Nephron progenitor cell (in vitro differentiated cells): ENCODE data around the gene GLYAT.

Source experiments
- DNase-seq: peaks from one replicate; pipeline ENCODE4 v3.0.0; 2021
- H3K27ac Mint-ChIP-seq: 2 replicates; pipeline ENCODE4 v1.8.0; 2021; ENCODE audit warnings: mild to moderate bottlenecking, moderate library complexity, mixed read lengths
- H3K27me3 Mint-ChIP-seq: 2 replicates; pipeline ENCODE4 v1.8.0; 2021; ENCODE audit warnings: mild to moderate bottlenecking, low read depth, mixed read lengths; ENCODE audit not compliant: poor library complexity
- H3K36me3 Mint-ChIP-seq: 2 replicates; pipeline ENCODE4 v1.8.0; 2021; ENCODE audit warnings: low read depth, mixed read lengths
- H3K4me1 Mint-ChIP-seq: 2 replicates; pipeline ENCODE4 v1.8.0; 2021; ENCODE audit warnings: mixed read lengths
- H3K4me3 Mint-ChIP-seq: 2 replicates; pipeline ENCODE4 v1.8.0; 2021; ENCODE audit warnings: mild to moderate bottlenecking, moderate library complexity, mixed read lengths
- H3K9me3 Mint-ChIP-seq: 2 replicates; pipeline ENCODE4 v1.8.0; 2021; ENCODE audit warnings: mild to moderate bottlenecking, moderate library complexity, mixed read lengths
- TF ChIP-seq, protein P1 (sequence below): fragments of 200-600 bp; sonication (generic); IDR thresholded peaks from 2 replicates; pipeline ENCODE4 v1.5.0; 2021; ENCODE audit warnings: antibody characterized with exemption

The GLYAT gene

DNA sequence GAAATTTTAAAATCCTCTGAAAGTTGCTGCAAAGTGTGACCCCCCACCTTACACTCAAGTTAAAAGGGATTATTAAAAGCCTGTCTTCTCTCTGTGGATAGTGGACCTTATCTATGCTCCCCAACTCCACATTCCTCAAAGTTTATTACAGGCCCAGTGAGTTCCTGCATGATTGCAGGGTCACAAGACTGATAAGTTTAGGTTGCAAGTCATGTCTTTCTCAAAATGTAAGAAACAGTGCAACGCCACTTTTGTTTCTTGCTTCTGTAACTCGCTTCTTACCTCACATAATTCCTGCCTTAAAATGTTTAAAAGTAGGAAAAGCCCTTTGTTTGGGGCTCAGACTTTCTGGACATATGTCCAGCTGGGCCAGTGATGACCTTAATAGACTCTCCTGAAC lies 38.4 kb upstream of the GLYAT start:
- TF ChIP-seq, protein P1, sequence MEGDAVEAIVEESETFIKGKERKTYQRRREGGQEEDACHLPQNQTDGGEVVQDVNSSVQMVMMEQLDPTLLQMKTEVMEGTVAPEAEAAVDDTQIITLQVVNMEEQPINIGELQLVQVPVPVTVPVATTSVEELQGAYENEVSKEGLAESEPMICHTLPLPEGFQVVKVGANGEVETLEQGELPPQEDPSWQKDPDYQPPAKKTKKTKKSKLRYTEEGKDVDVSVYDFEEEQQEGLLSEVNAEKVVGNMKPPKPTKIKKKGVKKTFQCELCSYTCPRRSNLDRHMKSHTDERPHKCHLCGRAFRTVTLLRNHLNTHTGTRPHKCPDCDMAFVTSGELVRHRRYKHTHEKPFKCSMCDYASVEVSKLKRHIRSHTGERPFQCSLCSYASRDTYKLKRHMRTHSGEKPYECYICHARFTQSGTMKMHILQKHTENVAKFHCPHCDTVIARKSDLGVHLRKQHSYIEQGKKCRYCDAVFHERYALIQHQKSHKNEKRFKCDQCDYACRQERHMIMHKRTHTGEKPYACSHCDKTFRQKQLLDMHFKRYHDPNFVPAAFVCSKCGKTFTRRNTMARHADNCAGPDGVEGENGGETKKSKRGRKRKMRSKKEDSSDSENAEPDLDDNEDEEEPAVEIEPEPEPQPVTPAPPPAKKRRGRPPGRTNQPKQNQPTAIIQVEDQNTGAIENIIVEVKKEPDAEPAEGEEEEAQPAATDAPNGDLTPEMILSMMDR: no peak
- Mint-ChIP-seq H3K9me3 (peaks cover 47% of the 10 kb centered on the region), H3K27ac (no peak overlapping the region), H3K4me3 (no peak overlapping the region), H3K27me3 (no peaks in the 10 kb centered on the region), H3K36me3 (no peaks in the 10 kb centered on the region), H3K4me1 (no peaks in the 10 kb centered on the region)
- no peak for DNase-seq

DNA sequence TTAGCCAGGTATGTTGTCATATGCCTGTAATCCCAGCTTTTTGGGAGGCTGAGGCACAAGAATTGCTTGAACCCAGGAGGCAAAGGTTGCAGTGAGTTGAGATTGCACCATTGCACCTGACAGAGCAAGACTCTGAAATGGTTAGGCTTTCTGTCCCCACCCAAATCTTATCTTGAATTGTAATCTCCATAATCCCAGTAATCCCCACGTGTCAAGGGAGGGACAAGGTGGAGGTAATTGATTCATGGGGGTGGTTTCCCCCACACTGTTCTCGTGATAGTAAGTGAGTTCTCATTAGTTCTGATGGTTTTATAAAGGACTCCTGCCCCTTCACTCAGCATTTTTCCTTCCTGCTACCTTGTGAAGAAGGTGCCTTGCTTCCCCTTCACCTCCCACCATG lies 37.6 kb upstream of the GLYAT start:
- no peak for DNase-seq
- no peak overlapping the region for H3K27ac Mint-ChIP-seq
- peaks cover 44% of the 10 kb centered on the region for H3K9me3 Mint-ChIP-seq
- TF ChIP-seq, protein P1: no peak
- H3K4me3 Mint-ChIP-seq: no peak overlapping the region
- H3K36me3 Mint-ChIP-seq: no peaks in the 10 kb centered on the region
- no peaks in the 10 kb centered on the region for H3K27me3 Mint-ChIP-seq
- H3K4me1 Mint-ChIP-seq: no peaks in the 10 kb centered on the region

- no peak overlapping the region for H3K27ac Mint-ChIP-seq
- TF ChIP-seq, protein P1: no peak
- peaks cover 45% of the 10 kb centered on the region for H3K9me3 Mint-ChIP-seq
- DNase-seq: no peak
- no peaks in the 10 kb centered on the region for H3K27me3 Mint-ChIP-seq
- no peaks in the 10 kb centered on the region for H3K4me1 Mint-ChIP-seq
- H3K36me3 Mint-ChIP-seq: no peaks in the 10 kb centered on the region
- H3K4me3 Mint-ChIP-seq: no peak overlapping the region
Measured at GRCh38 chr11:58768137-58768536, 36.4 kb upstream of the GLYAT start.

- TF ChIP-seq, protein P1: no peak
- Mint-ChIP-seq H3K36me3 (no peaks in the 10 kb centered on the region), H3K27ac (no peak overlapping the region), H3K4me3 (no peak overlapping the region), H3K9me3 (peaks cover 36% of the 10 kb centered on the region), H3K4me1 (no peaks in the 10 kb centered on the region), H3K27me3 (no peaks in the 10 kb centered on the region)
- no peak for DNase-seq
Measured at GRCh38 chr11:58765078-58765477, 33.3 kb upstream of the GLYAT start.

GRCh38 chr11:58763120-58763490 lies 31.4 kb upstream of the GLYAT start:
- no peak for DNase-seq
- Mint-ChIP-seq H3K4me1 (no peaks in the 10 kb centered on the region), H3K9me3 (peaks cover 31% of the 10 kb centered on the region), H3K27me3 (no peaks in the 10 kb centered on the region), H3K36me3 (no peaks in the 10 kb centered on the region), H3K4me3 (no peak overlapping the region), H3K27ac (no peak overlapping the region)
- TF ChIP-seq, protein P1: no peak

DNA sequence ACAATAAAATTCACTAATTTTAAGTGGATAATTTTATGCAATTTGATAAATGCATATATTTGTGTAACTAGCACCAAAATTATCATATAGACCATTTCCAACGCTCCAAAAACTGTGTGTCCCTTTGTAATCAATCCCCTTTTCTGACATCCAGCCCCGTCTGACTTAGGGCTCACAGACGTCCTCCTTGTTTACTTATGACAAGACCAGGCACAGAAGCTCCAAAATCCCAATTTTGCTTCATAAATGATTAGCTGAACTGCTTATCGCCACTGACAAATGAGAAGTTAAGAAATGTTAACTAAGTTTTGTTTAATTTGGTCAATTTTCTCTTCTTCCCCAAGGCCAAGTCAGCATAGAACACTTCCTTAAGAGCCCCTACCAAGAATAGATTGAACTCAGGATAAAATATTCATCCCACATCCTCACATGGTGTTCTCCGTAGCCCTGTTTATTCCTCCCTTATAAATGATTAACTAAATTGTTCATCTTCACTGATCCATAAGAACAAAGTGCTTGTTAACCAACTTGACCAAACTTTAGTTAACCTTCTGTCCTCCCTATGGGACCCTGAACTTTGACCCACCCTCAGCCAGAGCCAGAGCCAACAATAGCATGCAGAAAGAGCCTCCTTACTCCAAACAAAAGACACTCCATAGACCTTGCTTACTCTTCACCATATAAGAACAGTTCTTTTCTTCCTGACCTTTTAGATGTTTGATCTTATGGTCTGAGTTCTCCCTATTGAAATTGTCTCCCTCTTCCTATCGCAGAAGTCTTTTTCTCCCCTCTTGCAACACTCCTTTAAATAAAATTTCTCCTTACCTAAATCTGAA lies 30.8 kb upstream of the GLYAT start:
- TF ChIP-seq, protein P1: no peak
- H3K4me3 Mint-ChIP-seq: no peak overlapping the region
- no peak for DNase-seq
- no peaks in the 10 kb centered on the region for H3K27me3 Mint-ChIP-seq
- peaks cover 31% of the 10 kb centered on the region for H3K9me3 Mint-ChIP-seq
- no peaks in the 10 kb centered on the region for H3K4me1 Mint-ChIP-seq
- no peaks in the 10 kb centered on the region for H3K36me3 Mint-ChIP-seq
- no peak overlapping the region for H3K27ac Mint-ChIP-seq
